ENCODE measurements around the gene TMEM183A.

The TMEM183A gene

GRCh38 chr1:203052601-203053000 is 45.4 kb downstream of the TMEM183A start:
- TF ChIP-seq FOXP2 (optimal IDR thresholded peaks at IDR 0.05; ENCODE audit: borderline replicate concordance, extremely low read depth, extremely low read length, insufficient read depth) (no peak), SIN3A (IDR thresholded peaks at IDR 0.05; ENCODE audit: borderline replicate concordance, insufficient read depth, low read length) (no peak), POLR2AphosphoS5 (IDR thresholded peaks at IDR 0.05; ENCODE audit: low read depth, low read length) (no peak), TAF1 (IDR thresholded peaks at IDR 0.05; ENCODE audit: borderline replicate concordance, insufficient read depth, low read length) (no peak)

GRCh38 chr1:203054184-203054583 is 47.0 kb downstream of the TMEM183A start:
- TF ChIP-seq TAF1 (IDR thresholded peaks at IDR 0.05; ENCODE audit: borderline replicate concordance, insufficient read depth, low read length) (no peak), POLR2AphosphoS5 (IDR thresholded peaks at IDR 0.05; ENCODE audit: low read depth, low read length) (no peak), REST (IDR thresholded peaks at IDR 0.05; ENCODE audit: insufficient read depth in 1 of 2, low read depth in 2 of 2, low read length in 2 of 2) (no peak)

- no peak for TF ChIP-seq POLR2AphosphoS5 (IDR thresholded peaks at IDR 0.05; ENCODE audit: low read depth, low read length)
- no peak for TF ChIP-seq REST (IDR thresholded peaks at IDR 0.05; ENCODE audit: insufficient read depth in 1 of 2, low read depth in 2 of 2, low read length in 2 of 2)
- TF ChIP-seq FOXP2 (optimal IDR thresholded peaks at IDR 0.05; ENCODE audit: borderline replicate concordance, extremely low read depth, extremely low read length, insufficient read depth) = no peak
- no peak for TF ChIP-seq SIN3A (IDR thresholded peaks at IDR 0.05; ENCODE audit: borderline replicate concordance, insufficient read depth, low read length)
- TF ChIP-seq TAF1 (IDR thresholded peaks at IDR 0.05; ENCODE audit: borderline replicate concordance, insufficient read depth, low read length) = no peak
Observed at GRCh38 chr1:203054642-203055041, 47.5 kb downstream of the TMEM183A start.

- TF ChIP-seq FOXP2 (optimal IDR thresholded peaks at IDR 0.05; ENCODE audit: borderline replicate concordance, extremely low read depth, extremely low read length, insufficient read depth) (no peak), REST (IDR thresholded peaks at IDR 0.05; ENCODE audit: insufficient read depth in 1 of 2, low read depth in 2 of 2, low read length in 2 of 2) (no peak), TAF1 (IDR thresholded peaks at IDR 0.05; ENCODE audit: borderline replicate concordance, insufficient read depth, low read length) (no peak), POLR2AphosphoS5 (IDR thresholded peaks at IDR 0.05; ENCODE audit: low read depth, low read length) (no peak), SIN3A (IDR thresholded peaks at IDR 0.05; ENCODE audit: borderline replicate concordance, insufficient read depth, low read length) (no peak)
Observed at GRCh38 chr1:203055161-203055799, 48.1 kb downstream of the TMEM183A start.

- TF ChIP-seq REST (IDR thresholded peaks at IDR 0.05; ENCODE audit: insufficient read depth in 1 of 2, low read depth in 2 of 2, low read length in 2 of 2) = no peak
- TF ChIP-seq POLR2AphosphoS5 (IDR thresholded peaks at IDR 0.05; ENCODE audit: low read depth, low read length) = no peak
- TF ChIP-seq TAF1 (IDR thresholded peaks at IDR 0.05; ENCODE audit: borderline replicate concordance, insufficient read depth, low read length) = no peak
- TF ChIP-seq FOXP2 (optimal IDR thresholded peaks at IDR 0.05; ENCODE audit: borderline replicate concordance, extremely low read depth, extremely low read length, insufficient read depth) = no peak
- no peak for TF ChIP-seq SIN3A (IDR thresholded peaks at IDR 0.05; ENCODE audit: borderline replicate concordance, insufficient read depth, low read length)
Observed at GRCh38 chr1:203056012-203056411, 48.8 kb downstream of the TMEM183A start.

Measured in PFSK-1 (cell line).